SK-N-SH (cell line): Measurements from ENCODE around the gene FBXL5. TPM values are rescaled to one million over a fixed set of nuclear protein-coding genes. Genes with fewer than 3 reads are reported as not detected.

Source experiments
- CTCF ChIA-PET: fragments of 300-600, 350-600 bp; formaldehyde crosslinking; extraction: SDS; loops from one replicate; lab custom pipeline; 2021; lab: Yijun Ruan, JAX
- POLR2A ChIA-PET: fragments of 350-600 bp; sonication (Branson Sonifier 250); formaldehyde crosslinking; extraction: SDS; loops from one replicate; lab custom pipeline; 2020; ENCODE audit warnings: antibody characterized with exemption, inconsistent platforms; lab: Yijun Ruan, JAX
- DNase-seq: peaks from one replicate; pipeline ENCODE4 v3.0.0; 2012
- H2AFZ ChIP-seq: fragments of 200-600 bp; sonication (generic); 2 replicates; pipeline ENCODE4 v1.8.1; 2016; ENCODE audit warnings: antibody characterized with exemption, mild to moderate bottlenecking, low read depth
- H3F3A ChIP-seq: fragments of 200-600 bp; sonication (generic); replicated peaks from 2 replicates; pipeline ENCODE3; 2016; ENCODE audit warnings: antibody characterized with exemption, mild to moderate bottlenecking; ENCODE audit not compliant: insufficient read depth
- H3K27ac ChIP-seq, 2 experiments: fragments of 200-500 bp in 1 of 2; fragments of 200-600 bp in 1 of 2; sonication (Bioruptor generic) in 1 of 2; sonication (generic), shearing (Covaris generic) in 1 of 2; 2 replicates each; pipeline versions ENCODE4 v1.5.1 to v1.6.1; 2014 to 2016; ENCODE audit warnings: low read depth in 2 of 2, inconsistent platforms in 1 of 2, low read length in 1 of 2, mild to moderate bottlenecking in 1 of 2, mixed read lengths in 1 of 2
- H3K27me3 ChIP-seq: fragments of 200-600 bp; sonication (generic), shearing (Covaris generic); 2 replicates; pipeline ENCODE4 v1.6.1; 2016; ENCODE audit warnings: mixed run types; ENCODE audit not compliant: insufficient read depth
- H3K36me3 ChIP-seq, 2 experiments: fragments of 200-500 bp in 1 of 2; fragments of 200-600 bp in 1 of 2; sonication (Bioruptor generic) in 1 of 2; sonication (generic) in 1 of 2; replicated peaks in 1 of 2; 2 replicates each; pipeline versions ENCODE3 to v1.5.1; 2014 to 2016; ENCODE audit warnings: low read length in 1 of 2, mild to moderate bottlenecking in 1 of 2; ENCODE audit not compliant: insufficient read depth in 2 of 2, control insufficient read depth in 1 of 2
- H3K4me1 ChIP-seq, 2 experiments: fragments of 200-500 bp in 1 of 2; fragments of 200-600 bp in 1 of 2; sonication (Bioruptor generic) in 1 of 2; sonication (generic), shearing (Covaris generic) in 1 of 2; 2 replicates each; pipeline versions ENCODE4 v1.5.1 to v1.6.1; 2014 to 2016; ENCODE audit warnings: low read depth in 1 of 2, low read length in 1 of 2, mixed run types in 1 of 2; ENCODE audit not compliant: insufficient read depth in 2 of 2, control insufficient read depth in 1 of 2
- H3K4me2 ChIP-seq: fragments of 200-600 bp; sonication (generic), shearing (Covaris generic); 2 replicates; pipeline ENCODE4 v1.6.1; 2017; ENCODE audit warnings: mixed run types
- H3K4me3 ChIP-seq, 2 experiments: fragments of 200-500 bp in 1 of 2; fragments of 200-600 bp in 1 of 2; sonication (Bioruptor generic) in 1 of 2; sonication (generic), shearing (Covaris generic) in 1 of 2; 2 replicates each; pipeline versions ENCODE4 v1.5.1 to v1.8.1; 2014 to 2016; ENCODE audit warnings: low read depth in 2 of 2, inconsistent platforms in 1 of 2, low read length in 1 of 2, mild to moderate bottlenecking in 1 of 2, mixed read lengths in 1 of 2, moderate library complexity in 1 of 2
- H3K79me2 ChIP-seq: fragments of 200-600 bp; sonication (generic); 2 replicates; pipeline ENCODE4 v1.8.1; 2017; ENCODE audit warnings: mild to moderate bottlenecking; ENCODE audit not compliant: insufficient read depth
- H3K9ac ChIP-seq: fragments of 200-600 bp; sonication (generic); 2 replicates; pipeline ENCODE4 v1.6.1; 2017; ENCODE audit warnings: mixed run types
- H3K9me2 ChIP-seq: fragments of 200-600 bp; sonication (generic); 2 replicates; pipeline ENCODE4 v1.6.1; 2017; ENCODE audit warnings: mixed run types
- H3K9me3 ChIP-seq: fragments of 200-600 bp; sonication (generic); 2 replicates; pipeline ENCODE4 v1.6.1; 2017; ENCODE audit warnings: mixed run types, mild to moderate bottlenecking, moderate library complexity
- H4K20me1 ChIP-seq: fragments of 200-600 bp; sonication (generic); 2 replicates; pipeline ENCODE4 v1.6.1; 2017; ENCODE audit warnings: mild to moderate bottlenecking, mixed run types; ENCODE audit not compliant: insufficient read depth
- ELF1 ChIP-seq: IDR thresholded peaks from 2 replicates; pipeline ENCODE4 v1.4.0; 2012
- GATA2 ChIP-seq: sonication (generic); formaldehyde crosslinking; IDR thresholded peaks from 2 replicates; pipeline ENCODE4 v1.5.0; 2020; ENCODE audit warnings: mild to moderate bottlenecking, missing genetic modification reagents
- RAD21 ChIP-seq: IDR thresholded peaks from 2 replicates; pipeline ENCODE4 v1.6.1; 2012; ENCODE audit warnings: mild to moderate bottlenecking, low read length
- RCOR1 ChIP-seq: fragments of 150-350 bp; IDR thresholded peaks from 2 replicates; pipeline ENCODE4 v1.6.1; 2017; ENCODE audit warnings: antibody characterized with exemption, low read length
- REST ChIP-seq: IDR thresholded peaks from 2 replicates; pipeline ENCODE4 v1.6.1; 2012; ENCODE audit warnings: mild to moderate bottlenecking, low read depth, low read length, moderate library complexity
- RFX5 ChIP-seq: IDR thresholded peaks from 2 replicates; pipeline ENCODE4 v1.6.1; 2012; ENCODE audit warnings: mild to moderate bottlenecking, improper control_type of control experiment, low read length
- RXRA ChIP-seq: IDR thresholded peaks from 2 replicates; pipeline ENCODE4 v1.4.0; 2012; ENCODE audit warnings: low read depth, mild to moderate bottlenecking, borderline replicate concordance
- TCF12 ChIP-seq: IDR thresholded peaks from 2 replicates; pipeline ENCODE4 v1.4.0; 2012
- USF1 ChIP-seq: IDR thresholded peaks from 2 replicates; pipeline ENCODE4 v1.4.0; 2012; ENCODE audit warnings: low read depth, borderline replicate concordance
- USF2 ChIP-seq: fragments of 150-350 bp; IDR thresholded peaks from 2 replicates; pipeline ENCODE4 v1.6.1; 2017; ENCODE audit warnings: antibody characterized with exemption, low read length, low read depth, borderline replicate concordance
- YY1 ChIP-seq: IDR thresholded peaks from 2 replicates; pipeline ENCODE4 v1.4.0; 2012; ENCODE audit warnings: low read depth, mild to moderate bottlenecking
- WGBS: methylation state at CpG from one replicate; pipeline ENCODE4 v1.1.6; 2017; ENCODE audit warnings: low lambda C conversion rate; 5-methylcytosine and 5-hydroxymethylcytosine counted together
- polyA plus RNA-seq, 3 experiments: library from polyadenylated mRNA; depleted of rRNA; stranded (reverse); fragments of >200 nt; gene quantifications; 2 replicates each; pipeline ENCODE4 v1.2.3, GENCODE V29; 2012

FBXL5 gene
- polyA plus RNA-seq, 1 of the 3 experiments (the other 2 are of a cell fraction): 13.5 TPM

DNA sequence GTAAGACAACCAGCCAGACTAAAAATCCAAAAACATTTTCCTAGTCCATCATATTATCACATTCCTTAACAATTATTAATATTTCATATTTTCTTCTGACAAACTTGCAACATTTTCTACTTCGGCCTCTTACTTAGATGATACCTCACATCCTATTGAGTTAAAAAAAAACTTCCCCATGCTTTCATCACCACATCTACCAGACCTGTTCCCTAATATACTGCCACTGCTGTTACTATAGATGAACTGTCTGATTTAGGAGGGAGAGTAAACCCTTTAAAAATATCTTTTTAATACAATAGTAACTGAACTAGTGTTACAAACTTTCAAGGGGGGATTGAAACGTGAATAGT is 28.0 kb upstream of the FBXL5 start:
- Histone ChIP-seq H3K27ac (peak overlapping the region; percentile 96 to 98), H3K4me1 (peaks cover 9 to 18% of the 10 kb centered on the region in 2 experiments; a peak in 3 of 4 replicates), H3K9me2 (no peaks in the 10 kb centered on the region), H3K9me3 (no peaks in the 10 kb centered on the region), H3K4me2 (peak overlapping the region; percentile 75), H3K27me3 (no peaks in the 10 kb centered on the region), H3K79me2 (peaks cover 94% of the 10 kb centered on the region), H3K4me3 (peak overlapping the region; percentile 85 to 96), H3K36me3 (peaks cover 40 to 43% of the 10 kb centered on the region in 2 experiments), H3F3A (peaks cover 16% of the 10 kb centered on the region), H4K20me1 (no peaks in the 10 kb centered on the region), H2AFZ (no peak overlapping the region), H3K9ac (peak overlapping the region; percentile 98; the same call in 1 of the 2 replicates)
- DNase-seq: no peak
- WGBS: 45% methylated on average over 2 of the region's 2 CpGs
- CTCF ChIA-PET: interaction anchor here (1.0 to 1.9 kb wide), 2 partner anchors 8 to 33 kb away, joined by 3 to 5 read pairs; no protein-coding TSS in a partner anchor
- POLR2A ChIA-PET: no interaction called here
- no peak for TF ChIP-seq USF1
- TF ChIP-seq ELF1: no peak
- TF ChIP-seq GATA2: no peak
- no peak for TF ChIP-seq REST
- no peak for TF ChIP-seq RXRA
- no peak for TF ChIP-seq RFX5
- no peak for TF ChIP-seq YY1
- no peak for TF ChIP-seq TCF12
- no peak for TF ChIP-seq RCOR1
- TF ChIP-seq RAD21: no peak

DNA sequence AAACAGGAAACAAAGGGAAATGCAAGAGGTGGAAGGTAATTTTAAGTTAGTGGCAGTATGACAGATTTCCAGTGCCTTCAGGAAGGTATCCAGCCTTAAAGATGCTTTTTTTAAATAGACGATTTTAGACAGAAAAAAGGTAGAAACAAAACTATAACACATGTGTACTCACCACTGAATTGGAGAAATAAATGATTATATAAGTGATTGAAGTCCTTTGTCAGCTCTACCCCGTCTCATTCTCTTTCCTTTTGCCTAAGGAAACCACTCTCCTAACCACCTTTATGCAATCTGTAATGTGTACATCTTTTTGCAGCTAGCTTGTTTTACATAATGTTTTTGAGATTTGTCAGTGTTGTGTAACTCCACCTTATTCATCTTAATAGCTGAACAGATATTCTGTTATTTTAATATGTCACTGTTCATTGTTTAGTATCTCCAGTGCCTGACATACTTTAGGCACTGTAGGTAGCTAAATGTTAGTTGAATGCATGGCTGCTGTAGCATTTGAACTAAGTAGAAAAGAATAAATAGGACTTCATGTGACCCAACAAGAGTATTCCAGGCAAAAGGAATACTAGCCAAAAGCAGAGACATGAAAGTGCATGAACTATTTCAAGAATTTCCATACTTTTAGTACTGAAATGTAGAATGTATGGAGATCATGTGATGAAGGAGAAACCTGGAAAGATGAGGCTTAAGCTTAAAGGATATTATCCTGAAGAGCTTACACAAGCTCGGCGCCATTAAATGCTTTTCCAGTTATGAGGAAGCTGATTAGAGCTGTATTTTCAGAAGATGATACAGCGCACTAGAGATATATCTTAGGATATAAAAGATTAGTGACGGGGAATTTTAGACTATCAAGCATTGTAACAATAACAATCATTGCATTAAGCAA is 27.3 kb upstream of the FBXL5 start:
- CTCF ChIA-PET: interaction anchor here (0.8 to 1.9 kb wide), 5 partner anchors 9 to 203 kb away, joined by 3 to 5 read pairs (median 3); no protein-coding TSS in a partner anchor
- 14% methylated on average over 6 of the region's 6 CpGs for WGBS
- Histone ChIP-seq H4K20me1 (no peaks in the 10 kb centered on the region), H3K9me3 (no peaks in the 10 kb centered on the region), H3K9me2 (no peaks in the 10 kb centered on the region), H3K4me2 (peak overlapping the region; percentile 75), H3K36me3 (peaks cover 34 to 37% of the 10 kb centered on the region in 2 experiments), H3K79me2 (peaks cover 96% of the 10 kb centered on the region), H3K9ac (peak overlapping the region; percentile 98), H3K27ac (peak overlapping the region; percentile 96 to 98), H3K4me3 (peak overlapping the region; percentile 85 to 96), H3K4me1 (peaks cover 13 to 24% of the 10 kb centered on the region in 2 experiments; a peak in 3 of 4 replicates), H2AFZ (peak overlapping the region; percentile 74), H3F3A (peaks cover 18% of the 10 kb centered on the region), H3K27me3 (no peaks in the 10 kb centered on the region)
- no peak for DNase-seq
- TF ChIP-seq USF2: no peak
- TF ChIP-seq YY1: peak; percentile 65; the same call in 1 of the 2 replicates
- POLR2A ChIA-PET: interaction anchor here (2.5 kb wide), 1 partner anchor 27 kb away, joined by 15 read pairs; the partner anchor contains the start of gene FBXL5
